ENCODE measurements around the gene SLC22A2.

DNA sequence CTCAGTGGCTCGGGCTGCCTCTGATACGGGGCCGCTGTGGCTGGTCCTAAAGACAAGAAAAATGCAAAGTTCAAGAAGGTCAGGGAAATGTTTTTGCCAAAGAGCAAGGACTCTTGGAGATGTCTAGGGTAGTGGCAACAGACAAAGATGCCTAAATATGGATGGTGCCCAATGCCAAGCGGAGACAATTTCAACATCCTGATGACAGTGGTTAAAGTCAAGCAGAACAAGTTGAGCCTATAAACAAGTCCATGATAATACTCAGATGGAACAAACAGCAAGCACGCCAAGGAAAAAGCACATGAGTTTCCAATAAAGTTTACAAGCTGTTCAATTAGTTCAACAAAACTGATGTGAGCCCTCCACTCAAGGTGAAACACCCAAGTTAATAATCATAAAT lies 85.9 kb downstream of the SLC22A2 start:
- TF ChIP-seq, protein P1, sequence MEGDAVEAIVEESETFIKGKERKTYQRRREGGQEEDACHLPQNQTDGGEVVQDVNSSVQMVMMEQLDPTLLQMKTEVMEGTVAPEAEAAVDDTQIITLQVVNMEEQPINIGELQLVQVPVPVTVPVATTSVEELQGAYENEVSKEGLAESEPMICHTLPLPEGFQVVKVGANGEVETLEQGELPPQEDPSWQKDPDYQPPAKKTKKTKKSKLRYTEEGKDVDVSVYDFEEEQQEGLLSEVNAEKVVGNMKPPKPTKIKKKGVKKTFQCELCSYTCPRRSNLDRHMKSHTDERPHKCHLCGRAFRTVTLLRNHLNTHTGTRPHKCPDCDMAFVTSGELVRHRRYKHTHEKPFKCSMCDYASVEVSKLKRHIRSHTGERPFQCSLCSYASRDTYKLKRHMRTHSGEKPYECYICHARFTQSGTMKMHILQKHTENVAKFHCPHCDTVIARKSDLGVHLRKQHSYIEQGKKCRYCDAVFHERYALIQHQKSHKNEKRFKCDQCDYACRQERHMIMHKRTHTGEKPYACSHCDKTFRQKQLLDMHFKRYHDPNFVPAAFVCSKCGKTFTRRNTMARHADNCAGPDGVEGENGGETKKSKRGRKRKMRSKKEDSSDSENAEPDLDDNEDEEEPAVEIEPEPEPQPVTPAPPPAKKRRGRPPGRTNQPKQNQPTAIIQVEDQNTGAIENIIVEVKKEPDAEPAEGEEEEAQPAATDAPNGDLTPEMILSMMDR (IDR thresholded peaks at IDR 0.05; ENCODE audit: extremely low read depth in 1 of 2, insufficient read depth in 1 of 2, low read depth in 1 of 2, low read length in 2 of 2), result no peak
- no peak for TF ChIP-seq POLR2A (IDR thresholded peaks at IDR 0.05; ENCODE audit: low read depth, low read length)
- no peak for TF ChIP-seq GATA2 (IDR thresholded peaks at IDR 0.05; ENCODE audit: insufficient read depth, insufficient read length, low read depth, low read length)
- TF ChIP-seq MYC (IDR thresholded peaks at IDR 0.05; ENCODE audit: low read depth, low read length), result no peak
- no peak for TF ChIP-seq FOS (IDR thresholded peaks at IDR 0.05; ENCODE audit: borderline replicate concordance, insufficient read depth, low read length)
- TF ChIP-seq EZH2 (IDR thresholded peaks at IDR 0.05; ENCODE audit: borderline replicate concordance, low read depth, low read length, severe bottlenecking), result no peak
- TF ChIP-seq, protein P2, sequence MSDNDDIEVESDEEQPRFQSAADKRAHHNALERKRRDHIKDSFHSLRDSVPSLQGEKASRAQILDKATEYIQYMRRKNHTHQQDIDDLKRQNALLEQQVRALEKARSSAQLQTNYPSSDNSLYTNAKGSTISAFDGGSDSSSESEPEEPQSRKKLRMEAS (IDR thresholded peaks at IDR 0.05; ENCODE audit: insufficient read depth, insufficient read length), result no peak

Measured in endothelial cell of umbilical vein (primary cell).